Keratinocyte (primary cell): Measurements from ENCODE around the gene ASTN1. TPM values are rescaled to one million over a fixed set of nuclear protein-coding genes. Genes with fewer than 3 reads are reported as not detected.

Experiments used
- DNase-seq: peaks from one replicate; pipeline ENCODE4 v3.0.0-alpha.2; 2011; ENCODE audit warnings: low read depth, missing footprints, low spot score
- FAIRE-seq: peaks from 2 replicates; lab custom pipeline; 2011; peaks lifted over from hg19 to GRCh38; lab: Jason Lieb, UNC
- H2AFZ ChIP-seq: 2 replicates; pipeline ENCODE4 v1.6.0; 2012; ENCODE audit warnings: low read length, control low read depth, inconsistent platforms; ENCODE audit not compliant: control insufficient read depth
- H3K27ac ChIP-seq: 2 replicates; pipeline ENCODE4 v1.5.1; 2011; ENCODE audit warnings: low read length; ENCODE audit not compliant: control insufficient read depth, insufficient read depth
- H3K27me3 ChIP-seq: 3 replicates; pipeline ENCODE4 v1.6.0; 2011; ENCODE audit warnings: low read length; ENCODE audit not compliant: control insufficient read depth, insufficient read depth; ENCODE audit errors: extremely low read depth
- H3K36me3 ChIP-seq, 2 experiments: 2 replicates in 1 of 2; 3 replicates in 1 of 2; pipeline ENCODE4 v1.5.1; 2011; ENCODE audit warnings: low read length in 2 of 2, mild to moderate bottlenecking in 1 of 2; ENCODE audit not compliant: control insufficient read depth in 2 of 2, insufficient read depth in 2 of 2; ENCODE audit errors: extremely low read depth in 1 of 2
- H3K4me1 ChIP-seq: 3 replicates; pipeline ENCODE4 v1.5.1; 2011; ENCODE audit warnings: low read length; ENCODE audit not compliant: control insufficient read depth, insufficient read depth; ENCODE audit errors: extremely low read depth
- H3K4me2 ChIP-seq: 3 replicates; pipeline ENCODE4 v1.6.0; 2011; ENCODE audit warnings: low read depth, low read length; ENCODE audit not compliant: control insufficient read depth, insufficient read depth; ENCODE audit errors: extremely low read depth
- H3K4me3 ChIP-seq, 3 experiments: fragments of 200-600 bp in 1 of 3; sonication (generic) in 1 of 3; 2 replicates in 2 of 3; 3 replicates in 1 of 3; pipeline ENCODE4 v1.5.1; 2011 to 2016; ENCODE audit warnings: low read length in 3 of 3, mild to moderate bottlenecking in 3 of 3, control low read depth in 2 of 3, inconsistent platforms in 1 of 3, low read depth in 1 of 3, mixed read lengths in 1 of 3, mixed run types in 1 of 3, moderate library complexity in 1 of 3; ENCODE audit not compliant: control insufficient read depth in 2 of 3, insufficient read depth in 2 of 3; ENCODE audit errors: extremely low read depth in 1 of 3
- H3K79me2 ChIP-seq: 2 replicates; pipeline ENCODE4 v1.6.0; 2012; ENCODE audit warnings: low read length; ENCODE audit not compliant: control insufficient read depth, insufficient read depth
- H3K9ac ChIP-seq: 3 replicates; pipeline ENCODE4 v1.6.0; 2011; ENCODE audit warnings: low read length; ENCODE audit not compliant: control insufficient read depth, insufficient read depth; ENCODE audit errors: extremely low read depth
- H3K9me1 ChIP-seq: 3 replicates; pipeline ENCODE4 v1.6.0; 2011; ENCODE audit warnings: low read length; ENCODE audit not compliant: control insufficient read depth, insufficient read depth; ENCODE audit errors: extremely low read depth
- H3K9me3 ChIP-seq: 2 replicates; pipeline ENCODE4 v1.5.1; 2012; ENCODE audit warnings: low read depth, low read length; ENCODE audit not compliant: control insufficient read depth
- H4K20me1 ChIP-seq: 3 replicates; pipeline ENCODE4 v1.6.0; 2011; ENCODE audit warnings: low read length; ENCODE audit not compliant: control insufficient read depth, insufficient read depth; ENCODE audit errors: extremely low read depth
- EZH2 ChIP-seq: IDR thresholded peaks from one replicate; pipeline ENCODE4 v1.6.1; 2012; ENCODE audit warnings: inconsistent platforms, mild to moderate bottlenecking, low read length, moderate library complexity
- dilution Hi-C: fragments of 300-500 bp; cut with MboI; formaldehyde crosslinking; loops from one replicate; pipeline ENCODE4 v1.7.0; 2020; ENCODE audit warnings: low sequenced_read_pairs; ENCODE audit not compliant: extremely low pct_ligation_motif_present
- polyA plus RNA-seq, 5 experiments: library from polyadenylated mRNA; depleted of rRNA in 3 of 5; stranded (reverse) in 3 of 5; stranded (forward) in 1 of 5; unstranded in 1 of 5; fragments of >200 nt; gene quantifications; 1 replicate in 1 of 5; 2 replicates in 3 of 5; 3 replicates in 1 of 5; pipeline versions ENCODE4 v1.2.1 to v1.2.3, GENCODE V29; 2011 to 2012; ENCODE audit warnings: missing spikeins in 2 of 5, low read depth in 1 of 5, low replicate concordance in 1 of 5
- TF ChIP-seq, protein P1 (sequence below), 3 experiments: IDR thresholded peaks in 1 of 3; conservative IDR thresholded peaks in 1 of 3; optimal IDR thresholded peaks in 1 of 3; 2 replicates in 2 of 3; 3 replicates in 1 of 3; pipeline versions ENCODE3 to v1.5.1; 2011; ENCODE audit warnings: low read length in 3 of 3, mild to moderate bottlenecking in 3 of 3, moderate library complexity in 2 of 3, control low read depth in 1 of 3, inconsistent platforms in 1 of 3; ENCODE audit not compliant: insufficient read depth in 2 of 3; ENCODE audit errors: extremely low read depth in 1 of 3

The ASTN1 gene
- polyA plus RNA-seq, 1 donor (not counting 4 experiments of a cell fraction or from before 2014, with no cell fraction given) = 0.08 TPM

DNA sequence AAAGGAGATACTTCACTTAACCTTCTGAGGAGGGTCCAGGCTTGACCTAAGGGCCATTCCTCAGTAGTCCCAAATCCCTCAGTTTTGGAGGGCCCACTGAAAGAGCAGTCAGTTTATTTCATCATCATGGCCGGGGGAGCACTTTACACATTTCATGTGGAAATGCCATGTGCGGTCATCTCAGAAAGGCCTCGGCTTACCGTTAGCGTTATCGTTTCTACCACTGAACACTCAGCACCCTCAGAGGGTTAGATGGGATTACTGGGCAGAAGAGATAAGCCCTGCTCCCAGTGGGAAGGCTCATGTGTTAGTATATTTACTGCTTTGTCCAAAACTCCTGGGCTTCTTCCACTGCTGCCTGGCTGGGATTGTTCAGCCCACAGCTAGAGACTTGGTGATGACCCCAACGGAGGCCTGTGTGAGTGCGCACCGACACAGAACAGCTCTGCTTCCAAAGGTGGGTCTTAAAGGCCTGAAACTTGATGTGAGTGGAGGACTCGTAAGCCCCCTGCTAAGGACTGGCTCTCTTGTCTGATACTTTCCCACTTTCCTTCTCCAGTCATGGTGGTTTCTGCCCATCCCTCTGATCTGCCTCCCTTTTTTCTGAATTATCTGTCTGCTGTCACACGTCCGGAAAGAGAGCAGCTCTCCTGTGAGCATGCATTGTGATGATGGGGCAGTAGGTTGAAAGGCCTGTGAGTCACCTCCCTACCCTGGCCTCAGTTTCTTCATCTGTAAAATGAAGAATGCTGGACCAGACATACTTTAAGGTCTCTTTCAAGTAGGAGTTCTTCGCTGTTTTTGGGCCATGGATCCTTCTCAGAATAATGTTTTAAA, 284.5 kb downstream of the ASTN1 start:
- FAIRE-seq = no peak
- no peak overlapping the region for H3K9ac ChIP-seq

DNA sequence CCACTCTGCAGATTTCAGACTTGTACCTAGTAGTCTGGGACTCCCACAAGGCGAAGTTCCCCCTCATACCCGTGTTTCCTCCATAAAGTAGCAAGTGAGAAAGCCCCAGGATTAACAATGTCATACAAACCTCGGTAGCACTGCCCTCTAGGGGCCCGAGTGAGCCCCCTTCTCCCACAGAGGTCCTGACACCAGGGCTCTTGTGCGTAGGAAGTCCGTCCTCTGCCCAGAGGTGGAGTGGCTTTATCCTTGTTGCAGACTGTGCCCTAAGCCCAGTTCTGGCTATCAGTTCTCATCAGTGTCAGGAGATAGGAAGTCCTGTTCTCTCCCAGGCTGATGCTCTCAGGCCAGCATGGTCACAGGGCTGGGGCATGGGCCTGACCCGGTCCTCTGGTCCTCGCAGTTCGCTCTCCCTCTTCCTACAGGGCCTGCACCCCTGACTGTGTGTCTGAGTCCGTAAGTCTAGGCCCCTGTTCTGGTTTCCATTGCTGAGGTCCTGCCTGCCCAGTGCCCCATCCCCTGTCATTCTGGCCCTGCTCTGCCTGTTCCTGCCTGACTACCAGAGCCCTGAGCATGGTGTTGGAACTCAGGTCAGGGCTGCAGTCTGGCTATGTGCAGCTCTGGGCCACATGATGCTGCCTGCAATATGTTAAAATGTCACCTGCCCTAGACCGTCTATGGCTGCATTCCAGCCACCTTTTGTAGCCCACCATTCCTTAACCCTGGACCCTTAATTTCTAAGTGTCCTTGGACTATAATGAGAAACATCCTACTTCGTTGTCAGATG, 285.6 kb downstream of the ASTN1 start:
- H3K27ac ChIP-seq = no peak overlapping the region
- TF ChIP-seq EZH2 = no peak
- TF ChIP-seq, protein P1, sequence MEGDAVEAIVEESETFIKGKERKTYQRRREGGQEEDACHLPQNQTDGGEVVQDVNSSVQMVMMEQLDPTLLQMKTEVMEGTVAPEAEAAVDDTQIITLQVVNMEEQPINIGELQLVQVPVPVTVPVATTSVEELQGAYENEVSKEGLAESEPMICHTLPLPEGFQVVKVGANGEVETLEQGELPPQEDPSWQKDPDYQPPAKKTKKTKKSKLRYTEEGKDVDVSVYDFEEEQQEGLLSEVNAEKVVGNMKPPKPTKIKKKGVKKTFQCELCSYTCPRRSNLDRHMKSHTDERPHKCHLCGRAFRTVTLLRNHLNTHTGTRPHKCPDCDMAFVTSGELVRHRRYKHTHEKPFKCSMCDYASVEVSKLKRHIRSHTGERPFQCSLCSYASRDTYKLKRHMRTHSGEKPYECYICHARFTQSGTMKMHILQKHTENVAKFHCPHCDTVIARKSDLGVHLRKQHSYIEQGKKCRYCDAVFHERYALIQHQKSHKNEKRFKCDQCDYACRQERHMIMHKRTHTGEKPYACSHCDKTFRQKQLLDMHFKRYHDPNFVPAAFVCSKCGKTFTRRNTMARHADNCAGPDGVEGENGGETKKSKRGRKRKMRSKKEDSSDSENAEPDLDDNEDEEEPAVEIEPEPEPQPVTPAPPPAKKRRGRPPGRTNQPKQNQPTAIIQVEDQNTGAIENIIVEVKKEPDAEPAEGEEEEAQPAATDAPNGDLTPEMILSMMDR (optimal IDR thresholded peaks at IDR 0.05 in 1 of 3, IDR thresholded peaks at IDR 0.05 in 1 of 3, conservative IDR thresholded peaks at IDR 0.05 in 1 of 3; ENCODE audit: extremely low read depth in 1 of 3, insufficient read depth in 2 of 3, low read length in 3 of 3) = no peak
- no peaks in the 10 kb centered on the region for H4K20me1 ChIP-seq
- H3K4me1 ChIP-seq = no peaks in the 10 kb centered on the region
- H3K9me3 ChIP-seq = no peaks in the 10 kb centered on the region
- no peaks in the 10 kb centered on the region for H3K79me2 ChIP-seq
- H3K27me3 ChIP-seq = no peaks in the 10 kb centered on the region
- no peaks in the 10 kb centered on the region for H3K9me1 ChIP-seq
- no peak overlapping the region for H3K4me2 ChIP-seq
- dilution Hi-C loops = no loop called here
- H3K36me3 ChIP-seq = no peaks in the 10 kb centered on the region
- no peak for DNase-seq
- no peak overlapping the region for H3K9ac ChIP-seq
- FAIRE-seq = no peak
- no peak overlapping the region for H3K4me3 ChIP-seq
- no peak overlapping the region for H2AFZ ChIP-seq

More for the DNA sequence above, 284.5 kb downstream of the ASTN1 start:
- Histone ChIP-seq H3K36me3 (no peaks in the 10 kb centered on the region), H3K9me3 (no peaks in the 10 kb centered on the region), H3K27ac (no peak overlapping the region), H3K4me1 (no peaks in the 10 kb centered on the region), H3K4me3 (no peak overlapping the region), H3K27me3 (no peaks in the 10 kb centered on the region), H2AFZ (no peak overlapping the region), H3K79me2 (no peaks in the 10 kb centered on the region), H3K4me2 (no peak overlapping the region), H4K20me1 (no peaks in the 10 kb centered on the region), H3K9me1 (no peaks in the 10 kb centered on the region)
- TF ChIP-seq, protein P1 (optimal IDR thresholded peaks at IDR 0.05 in 1 of 3, IDR thresholded peaks at IDR 0.05 in 1 of 3, conservative IDR thresholded peaks at IDR 0.05 in 1 of 3; ENCODE audit: extremely low read depth in 1 of 3, insufficient read depth in 2 of 3, low read length in 3 of 3) = no peak
- TF ChIP-seq EZH2 = no peak
- no peak for DNase-seq
- dilution Hi-C loops = no loop called here
